ENCODE data around the gene ATAT1. TPM values are rescaled to one million over a fixed set of nuclear protein-coding genes. Genes with fewer than 3 reads are reported as not detected.

The ATAT1 gene
- total and polyA plus RNA-seq, 9 of the 15 experiments (the other 6 are each of a cell fraction or from before 2014, with no cell fraction given): 0.65 to 5.8 (median 1.6) TPM

GRCh38 chr6:30617565-30618269, 9.0 kb upstream of the ATAT1 start, which contains the start of gene MRPS18B (continued):
- peak; percentile 59; the same call in 1 of the 2 replicates for TF ChIP-seq THAP12 (CRISPR knock-in tag; IDR thresholded peaks at IDR 0.05)
- no peak for TF ChIP-seq ARID2 (IDR thresholded peaks at IDR 0.05)
- TF ChIP-seq ZMIZ1 (IDR thresholded peaks at IDR 0.05; ENCODE audit: low read depth in 2 of 2, low read length in 2 of 2): no peak; a peak in 1 of 4 replicates
- no peak for TF ChIP-seq FOS (IDR thresholded peaks at IDR 0.05; ENCODE audit: extremely low read depth, insufficient read length)
- TF ChIP-seq NELFE (IDR thresholded peaks at IDR 0.05; ENCODE audit: insufficient read depth, insufficient read length): no peak
- TF ChIP-seq SUPT5H (IDR thresholded peaks at IDR 0.05): peak; percentile 83
- TF ChIP-seq PATZ1 (CRISPR knock-in tag; IDR thresholded peaks at IDR 0.05; ENCODE audit: borderline replicate concordance): no peak
- TF ChIP-seq HEY1 (CRISPR knock-in tag; IDR thresholded peaks at IDR 0.05; ENCODE audit: borderline replicate concordance): no peak
- peak; percentile 92 for TF ChIP-seq PHF20 (IDR thresholded peaks at IDR 0.05; ENCODE audit: partially characterized antibody)
- peak; percentile 82 for TF ChIP-seq ATF4 (CRISPR knock-in tag; IDR thresholded peaks at IDR 0.05)
- no peak for TF ChIP-seq SMAD3 (CRISPR knock-in tag; conservative IDR thresholded peaks at IDR 0.05)
- 0 out of 2 replicates have a peak, but pooled peaks have one; percentile 64 for TF ChIP-seq ZNF644 (tag; IDR thresholded peaks at IDR 0.05; ENCODE audit: low read depth)
- 0 out of 2 replicates have a peak, but pooled peaks have one; percentile 12 for TF ChIP-seq ZNF668 (CRISPR knock-in tag; IDR thresholded peaks at IDR 0.05)
- no peak for TF ChIP-seq HDGF (IDR thresholded peaks at IDR 0.05)
- no peak for TF ChIP-seq SREBF2 (CRISPR knock-in tag; IDR thresholded peaks at IDR 0.05)
- TF ChIP-seq USF1 (CRISPR knock-in tag; IDR thresholded peaks at IDR 0.05): no peak
- TF ChIP-seq WHSC1 (IDR thresholded peaks at IDR 0.05; ENCODE audit: low read length): no peak

Measured in K562 (cell line).